Tongue (tissue), 2 donors: ENCODE results near the gene WDR86. TPM values are rescaled to one million over a fixed set of nuclear protein-coding genes. Genes with fewer than 3 reads are reported as not detected.

ENCODE experiments used
- DNase-seq: peaks from one replicate; pipeline ENCODE4 v3.0.0-alpha.2; 2015
- total RNA-seq: library from RNA; depleted of rRNA; stranded (reverse); fragments of >200 nt; gene quantifications from one replicate; pipeline ENCODE4 v1.2.3, GENCODE V29; 2014

Gene WDR86
- total RNA-seq, 1 donor from 2014 or later = 13.1 TPM

- no peak for DNase-seq
These were observed 30.7 kb downstream of the WDR86 start for GRCh38 chr7:151379193-151379520.

DNA sequence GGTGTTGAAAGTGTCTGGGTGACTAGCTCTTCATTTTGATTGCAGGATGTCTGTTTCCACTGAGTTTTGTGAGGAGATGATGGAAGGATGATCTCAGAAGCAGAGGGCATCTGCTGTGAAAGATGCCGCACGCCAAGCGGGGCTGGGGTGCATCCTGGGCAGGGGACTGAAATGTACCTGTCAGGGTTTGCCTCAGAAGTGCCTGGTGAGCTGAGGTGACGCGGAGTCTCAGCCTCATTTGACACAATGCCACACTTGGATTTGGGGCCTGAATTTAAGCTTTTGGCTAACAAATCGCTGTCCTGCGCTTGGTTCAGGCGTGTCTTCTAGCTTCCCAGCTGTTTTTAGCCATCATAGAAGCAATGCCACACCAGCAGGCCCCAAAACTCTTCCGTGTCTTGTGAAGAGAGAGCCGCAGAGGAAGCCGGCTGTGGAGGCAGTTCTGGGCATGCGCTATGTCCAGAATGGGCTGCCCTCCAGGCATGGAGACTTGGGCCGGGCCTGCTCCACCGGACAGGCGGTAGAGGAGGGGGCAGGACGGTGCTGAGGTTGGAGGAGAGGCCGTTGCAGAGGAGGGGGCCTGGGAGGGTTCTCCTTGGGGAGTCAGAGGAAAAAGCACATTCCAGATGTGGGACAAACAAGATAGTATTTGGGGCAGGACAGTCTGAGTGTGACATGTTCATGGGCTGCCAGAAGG, 31.2 kb downstream of the WDR86 start:
- DNase-seq = peak; percentile 70

DNA sequence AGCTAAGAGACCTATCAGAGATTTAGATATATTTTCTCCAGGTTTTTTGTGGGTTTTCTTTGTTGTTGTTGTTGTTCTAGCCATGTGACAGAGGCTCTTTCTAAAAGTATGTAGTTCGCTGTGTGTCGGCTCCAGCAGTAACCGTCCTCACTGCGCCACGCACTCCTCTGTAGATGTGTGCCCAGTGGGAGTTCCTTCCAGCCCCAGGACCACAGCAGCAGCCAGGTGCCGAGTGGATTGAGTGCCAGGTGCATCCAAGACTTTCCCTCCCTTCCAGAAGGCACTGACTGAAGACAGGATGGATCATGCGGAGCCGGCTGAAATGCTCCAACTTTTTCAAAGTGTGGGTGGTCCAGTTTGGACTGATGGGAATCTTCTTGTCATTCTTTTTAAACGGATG, 31.8 kb downstream of the WDR86 start:
- DNase-seq = no peak

GRCh38 chr7:151377406-151377805, 32.4 kb downstream of the WDR86 start:
- DNase-seq = no peak

DNA sequence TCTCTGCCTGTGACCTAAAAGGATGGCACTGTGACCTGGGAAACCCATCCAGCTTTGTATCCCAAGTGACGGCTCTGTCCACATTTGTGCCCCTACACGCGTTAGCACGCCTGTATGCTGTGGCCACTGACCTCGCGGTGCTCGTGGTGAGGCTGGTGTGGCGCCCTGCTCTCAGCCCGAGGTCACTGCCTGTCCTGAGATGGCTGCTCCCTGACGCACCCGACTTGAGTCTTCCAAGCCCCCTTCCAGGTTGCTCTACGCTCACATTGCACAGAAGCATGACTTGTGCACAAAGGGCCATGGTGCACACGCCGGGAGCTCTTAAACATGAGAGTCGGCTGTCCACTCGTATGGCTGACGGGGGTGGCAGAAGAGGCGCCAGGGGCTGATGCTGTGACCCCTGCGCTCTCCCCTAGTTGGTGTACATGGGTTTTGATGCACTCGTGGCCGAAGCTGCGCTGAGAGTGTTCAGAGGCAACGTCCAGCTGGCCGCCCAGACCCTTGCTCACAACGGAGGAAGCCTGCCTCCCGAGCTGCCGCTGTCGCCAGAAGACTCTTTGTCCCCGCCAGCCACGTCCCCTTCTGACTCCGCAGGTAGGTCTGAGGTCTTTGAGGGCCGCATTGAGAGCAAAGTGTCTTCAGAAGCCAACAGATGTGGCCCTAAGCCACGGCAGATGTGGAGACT, 33.5 kb downstream of the WDR86 start:
- DNase-seq = no peak

DNA sequence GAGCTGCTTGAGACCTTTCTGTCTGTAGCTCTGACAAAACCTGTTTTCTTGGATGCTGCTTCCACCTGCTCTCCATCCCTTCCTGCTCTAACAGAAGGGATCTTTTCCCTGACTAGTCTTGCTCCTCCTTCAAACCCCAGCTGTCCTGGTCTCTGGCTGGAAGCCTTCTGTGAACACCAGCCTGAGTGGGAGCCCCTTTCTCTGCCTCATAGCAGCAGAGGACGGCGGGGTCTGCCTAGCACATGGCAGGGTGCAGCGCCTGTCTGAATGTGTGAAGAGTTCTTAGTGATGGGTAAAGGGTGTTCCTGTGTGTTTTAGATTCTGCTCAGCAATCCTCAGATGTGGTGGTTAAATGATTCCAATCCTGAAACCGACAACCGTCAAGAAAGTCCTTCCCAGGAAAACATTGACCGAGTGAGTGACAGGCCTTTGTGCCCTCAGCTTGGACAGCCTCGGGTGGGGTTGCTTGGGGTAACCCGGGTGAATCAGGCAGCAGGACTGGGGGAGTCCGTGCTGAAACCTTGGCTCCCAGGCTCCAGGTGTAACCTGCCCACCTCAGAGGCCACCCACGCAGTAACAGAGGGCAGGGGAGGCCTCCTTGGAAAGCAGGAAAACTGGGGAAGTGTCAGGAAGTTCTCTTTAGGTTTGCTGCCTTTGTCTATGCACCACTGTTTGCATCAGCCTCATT, 34.2 kb downstream of the WDR86 start:
- no peak for DNase-seq

- DNase-seq = no peak
These were observed 35.1 kb downstream of the WDR86 start for GRCh38 chr7:151374726-151375125.

DNA sequence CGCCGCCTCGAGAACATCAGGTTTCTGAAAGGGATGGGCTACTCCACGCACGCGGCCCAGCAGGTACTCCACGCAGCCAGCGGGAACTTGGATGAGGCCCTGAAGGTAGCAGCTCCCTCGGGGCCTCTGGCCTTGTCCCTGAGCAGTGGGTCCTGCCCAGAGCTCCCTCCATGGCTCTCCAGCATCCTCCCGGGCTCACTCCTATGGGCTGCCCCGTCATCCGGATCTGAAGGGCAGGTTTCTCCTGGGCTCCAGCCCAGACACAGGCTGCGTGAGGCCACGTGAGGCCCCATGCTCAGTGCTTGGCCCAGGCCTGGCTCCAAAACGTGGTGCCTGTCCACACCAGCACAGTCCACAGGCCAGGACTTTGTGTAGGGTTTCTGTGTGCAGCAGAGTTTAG, 35.7 kb downstream of the WDR86 start:
- DNase-seq = no peak

GRCh38 chr7:151373599-151373998, 36.2 kb downstream of the WDR86 start:
- DNase-seq = no peak

- DNase-seq = no peak
These were observed 37.1 kb downstream of the WDR86 start for GRCh38 chr7:151372612-151373265.

- DNase-seq = no peak
These were observed 38.6 kb downstream of the WDR86 start for GRCh38 chr7:151371266-151371665.

DNA sequence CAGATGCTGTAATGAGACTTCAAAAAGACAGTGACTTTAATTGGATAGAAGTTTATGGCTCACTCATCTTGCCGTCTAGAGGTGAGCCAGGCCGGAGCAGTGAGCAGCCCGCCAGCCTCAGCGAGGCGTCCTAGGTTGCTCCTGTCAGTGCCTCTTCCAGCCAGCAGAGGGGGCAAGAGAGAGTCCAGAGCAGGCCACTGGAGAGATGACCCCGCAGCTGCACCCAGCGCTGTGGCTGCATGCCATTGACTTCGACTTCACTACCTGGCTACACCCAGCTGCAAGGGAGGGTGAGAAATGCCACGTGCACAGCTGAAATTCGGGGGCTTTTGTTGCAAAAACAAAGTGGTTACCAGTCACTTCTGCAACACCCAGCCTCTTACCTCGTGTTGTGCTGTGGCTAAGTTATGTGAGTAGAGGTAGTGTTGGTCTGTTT, 41.7 kb downstream of the WDR86 start:
- DNase-seq = peak; percentile 90

DNA sequence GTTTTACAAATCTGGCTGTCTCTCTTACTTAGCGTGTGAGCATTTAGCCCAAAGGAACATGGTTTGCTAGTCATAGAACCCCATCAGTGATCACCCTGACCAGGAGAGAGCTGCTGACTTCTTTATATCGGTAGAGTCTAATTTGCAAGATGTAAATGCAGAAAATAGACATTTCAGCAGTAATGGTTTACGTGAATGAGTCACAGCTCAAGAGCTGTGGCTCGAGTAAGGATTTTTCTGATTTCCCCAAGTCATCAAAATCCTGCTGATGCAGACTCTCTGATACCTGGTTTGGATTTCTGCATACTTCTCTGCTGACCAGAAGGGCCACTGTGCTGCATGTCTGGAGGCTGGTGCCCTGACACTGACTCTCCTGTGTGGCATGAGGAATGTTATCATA, 42.6 kb downstream of the WDR86 start:
- no peak for DNase-seq

- peak; percentile 86 for DNase-seq
These were observed 43.0 kb downstream of the WDR86 start for GRCh38 chr7:151366880-151367222.

GRCh38 chr7:151366166-151366879, 43.5 kb downstream of the WDR86 start:
- DNase-seq = peak; percentile 27

DNA sequence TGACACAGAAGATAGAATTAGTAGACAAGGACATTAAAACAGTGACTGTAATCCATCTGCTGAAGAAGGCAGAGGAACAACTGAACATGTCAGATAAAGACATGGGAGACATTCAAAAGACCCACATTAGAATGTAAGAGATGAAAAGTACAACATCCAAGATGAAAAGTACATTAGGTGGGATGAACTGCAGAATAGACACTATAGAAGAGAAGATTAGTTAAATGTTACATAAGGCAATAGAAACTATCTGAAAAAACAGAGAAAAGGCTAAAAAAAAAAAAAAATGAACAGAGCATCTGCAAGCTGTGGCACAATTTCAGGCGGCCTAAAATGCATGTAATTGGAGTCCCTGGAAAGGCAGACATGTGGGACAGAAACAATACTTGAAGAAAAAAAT, 46.7 kb downstream of the WDR86 start:
- no peak for DNase-seq

GRCh38 chr7:151361193-151361959, 48.5 kb downstream of the WDR86 start:
- no peak for DNase-seq

DNA sequence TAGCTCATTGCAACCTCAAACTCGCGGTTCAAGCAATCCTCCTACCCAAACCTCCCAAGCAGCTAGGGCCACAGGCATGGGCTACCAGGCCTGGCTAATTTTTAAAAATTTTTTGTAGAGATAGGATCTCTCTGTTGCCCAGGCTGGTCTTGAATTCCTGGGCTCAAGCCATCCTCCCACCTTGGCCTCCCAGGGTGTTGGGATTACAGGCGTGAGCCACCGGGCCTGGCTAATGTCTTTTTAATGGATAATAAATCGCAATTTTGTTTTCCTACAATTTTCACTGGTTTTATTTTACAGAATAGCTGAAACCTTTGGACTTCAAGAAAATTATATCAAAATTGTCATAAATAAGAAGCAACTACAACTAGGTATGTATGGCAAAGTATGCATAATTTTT, 57.3 kb downstream of the WDR86 start:
- no peak for DNase-seq

- no peak for DNase-seq
These were observed 57.9 kb downstream of the WDR86 start for GRCh38 chr7:151351967-151352366.

GRCh38 chr7:151351027-151351426, 58.8 kb downstream of the WDR86 start:
- no peak for DNase-seq

DNA sequence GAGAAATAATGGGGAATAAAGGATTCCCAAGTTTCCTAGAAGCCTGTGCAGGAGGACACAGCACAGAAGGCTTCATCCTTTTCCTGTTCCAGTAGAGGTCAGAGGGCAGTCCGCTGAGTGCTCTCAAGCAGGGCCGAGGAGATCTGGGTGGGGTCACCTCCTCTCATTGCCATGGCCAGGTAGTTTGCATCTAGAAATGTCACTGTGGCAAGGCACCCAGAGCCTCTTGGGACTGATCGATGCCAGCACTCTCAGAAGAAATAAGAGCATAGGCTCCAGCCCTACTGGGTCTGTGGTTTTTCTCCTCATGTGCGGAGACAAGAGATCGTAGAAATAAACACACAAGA, 60.4 kb downstream of the WDR86 start:
- no peak for DNase-seq

DNA sequence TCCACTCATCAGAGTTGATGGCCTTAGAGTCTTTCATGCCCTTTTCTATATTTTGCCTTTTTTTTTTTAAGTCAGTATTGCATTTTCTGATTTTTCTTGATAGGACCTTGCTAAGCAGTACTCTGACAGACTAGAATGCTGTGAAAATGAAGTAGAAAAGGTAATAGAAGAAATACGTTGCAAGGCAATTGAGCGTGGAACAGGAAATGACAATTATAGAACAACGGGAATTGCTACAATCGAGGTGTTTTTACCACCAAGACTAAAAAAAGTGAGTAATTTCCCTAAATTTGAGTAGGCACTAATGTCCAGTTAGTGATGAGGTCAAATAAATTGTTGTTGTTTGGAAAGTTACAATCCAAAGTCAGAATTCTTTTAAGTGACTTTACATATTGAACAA, 60.9 kb downstream of the WDR86 start:
- no peak for DNase-seq
